IPS-11a (cell line): ENCODE measurements around the gene LRRC75A.

Source experiments
- H3K4me3 ChIP-seq: one replicate; pipeline ENCODE4 v1.5.1; 2013; ENCODE audit warnings: low read depth, low read length, control low read depth

LRRC75A gene

DNA sequence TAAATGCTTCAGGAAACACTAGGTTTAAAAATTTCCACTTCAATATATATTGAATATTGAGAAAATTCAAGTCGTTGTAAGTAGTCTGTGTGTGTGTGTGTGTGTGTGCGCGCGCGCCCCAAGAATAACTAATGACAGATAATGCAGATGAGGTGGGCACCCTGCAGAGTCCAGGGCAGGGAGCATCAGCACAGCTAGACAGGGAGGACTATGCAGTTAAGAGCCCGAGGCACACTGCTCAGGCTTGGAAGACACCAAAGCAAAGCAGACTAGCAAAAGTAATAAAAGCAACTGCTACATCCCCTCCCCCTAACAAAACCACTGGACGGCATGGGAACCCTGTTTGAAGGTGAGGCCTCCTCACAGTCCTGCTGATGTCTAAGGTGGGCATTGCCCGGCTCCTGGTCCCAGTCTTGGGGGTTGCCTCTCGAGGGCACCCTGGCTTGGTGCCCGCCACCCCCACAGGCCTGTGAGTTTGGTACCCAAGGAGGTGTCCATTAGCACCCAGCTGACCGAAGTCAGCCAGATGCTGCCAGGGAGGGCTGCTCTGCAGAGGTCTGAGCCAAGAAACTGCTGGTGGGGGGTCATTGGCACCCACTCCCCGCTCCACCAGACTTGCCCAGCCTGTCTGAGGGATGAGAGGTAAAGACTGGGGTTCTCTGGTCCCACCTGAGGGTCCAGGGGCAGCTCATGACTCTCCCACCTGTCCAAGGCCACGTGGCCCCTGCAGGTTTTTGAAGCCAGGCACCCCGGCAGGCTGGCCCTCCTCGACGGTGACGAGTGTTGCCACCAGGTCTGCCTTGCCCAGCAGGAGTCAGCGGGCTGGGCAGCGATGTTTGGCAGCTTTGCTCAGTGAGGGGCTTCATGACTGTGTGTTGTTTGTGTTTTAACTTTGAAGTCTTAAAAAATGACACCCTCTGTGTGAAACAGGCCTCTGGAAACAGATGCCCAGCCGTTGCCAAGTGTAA, 18.7 kb downstream of the LRRC75A start:
- no peak overlapping the region for H3K4me3 ChIP-seq

DNA sequence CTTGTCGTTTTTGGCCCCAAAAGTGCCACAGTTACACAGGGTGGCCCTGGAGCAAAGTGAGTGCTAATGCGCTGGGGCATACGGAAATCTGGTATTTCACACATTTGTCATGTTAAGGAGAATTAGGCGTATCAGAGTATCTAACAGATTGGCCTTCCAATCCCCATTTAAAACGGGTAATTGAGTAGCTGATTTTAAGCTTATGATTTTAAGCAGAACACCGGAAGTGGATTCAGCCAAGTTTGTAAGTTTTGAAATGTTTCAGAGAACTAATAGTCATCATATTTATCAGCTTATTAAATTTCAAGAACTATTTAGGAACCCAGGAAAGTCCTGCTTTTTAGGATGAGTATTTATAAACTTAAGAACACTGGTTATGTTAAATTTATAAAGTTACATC, 19.5 kb downstream of the LRRC75A start:
- H3K4me3 ChIP-seq: no peak overlapping the region

DNA sequence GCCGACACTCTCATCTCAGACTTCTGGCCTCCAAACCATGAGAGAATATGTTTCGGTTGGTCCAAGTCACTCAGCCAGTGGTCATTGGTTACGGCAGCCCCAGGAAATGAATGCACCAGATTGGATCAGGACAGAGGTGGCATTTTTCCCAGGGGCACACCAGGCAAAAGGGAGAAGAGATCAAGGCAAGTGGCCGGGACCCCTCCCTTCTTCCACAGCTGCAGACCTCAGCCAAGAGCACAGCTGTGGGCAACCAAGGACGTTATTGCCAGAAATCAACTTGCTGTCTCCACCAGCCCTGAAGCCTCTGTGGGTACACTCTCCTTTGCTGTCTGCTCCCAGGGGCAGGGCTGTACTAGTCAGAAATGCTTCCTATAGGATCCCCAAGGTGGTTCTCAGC, 20.7 kb downstream of the LRRC75A start:
- no peak overlapping the region for H3K4me3 ChIP-seq

DNA sequence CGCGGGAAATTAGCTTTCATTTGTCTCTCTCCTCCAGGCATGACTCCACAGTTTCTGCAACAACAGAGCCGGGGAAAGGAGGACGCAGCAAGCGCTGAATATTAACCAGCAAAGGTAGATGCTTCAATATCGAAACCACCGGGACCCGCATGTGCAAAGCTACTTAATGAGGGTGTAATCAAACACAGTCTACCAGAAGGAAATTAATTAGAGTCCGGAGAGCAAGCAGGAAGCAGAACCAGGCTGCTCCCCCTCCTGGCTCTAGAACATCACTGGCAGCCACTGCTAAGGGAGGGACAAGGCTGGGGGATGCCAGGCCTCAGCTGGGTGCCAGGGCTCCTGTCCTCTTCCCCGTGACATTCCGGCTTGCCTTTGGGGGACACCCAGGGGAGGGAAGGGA, 21.7 kb downstream of the LRRC75A start:
- no peak overlapping the region for H3K4me3 ChIP-seq

DNA sequence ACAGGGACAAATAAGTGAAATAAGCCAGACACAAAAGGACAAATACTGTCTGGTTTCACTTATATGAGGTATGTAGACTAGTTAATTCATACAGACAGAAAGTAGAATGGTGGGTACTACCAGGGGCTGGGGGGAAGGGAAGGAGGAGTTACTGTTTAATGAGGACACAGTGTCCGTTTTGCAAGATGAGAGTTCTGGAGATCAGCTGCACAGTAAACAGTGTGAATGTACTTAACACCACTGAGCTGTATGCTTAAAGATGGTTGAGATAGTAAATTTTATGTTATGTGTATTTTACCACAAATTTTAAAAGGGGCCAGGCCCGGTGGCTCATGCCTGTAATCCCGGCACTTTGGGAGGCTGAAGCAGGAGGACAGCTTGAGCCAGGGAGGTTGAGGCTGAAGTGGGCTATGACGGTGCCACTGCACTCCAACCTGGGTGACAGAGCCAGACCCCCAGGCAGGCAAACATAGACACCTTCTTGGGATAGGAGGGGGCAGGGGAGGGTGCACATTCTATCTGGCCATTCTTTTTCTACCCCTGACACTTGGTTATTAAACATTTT, 23.5 kb downstream of the LRRC75A start:
- no peak overlapping the region for H3K4me3 ChIP-seq

DNA sequence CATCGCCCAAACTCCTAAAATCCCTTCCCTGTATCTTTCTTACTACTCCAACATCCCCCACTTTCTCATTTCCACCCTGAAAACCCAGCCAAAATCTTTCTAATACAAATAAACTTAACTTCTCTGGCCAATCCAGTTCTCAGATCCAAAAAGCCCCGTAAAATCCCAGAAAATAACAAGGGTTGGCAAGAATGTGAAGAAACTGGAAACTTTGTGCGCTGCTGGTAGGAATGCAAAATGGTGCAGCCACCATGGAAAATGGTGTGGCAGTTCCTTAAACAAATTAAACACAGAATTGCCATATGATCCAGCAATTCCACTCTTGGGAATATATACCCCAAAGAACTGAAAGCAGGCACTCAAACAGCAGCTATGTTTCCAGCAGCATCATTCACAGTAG, 24.1 kb downstream of the LRRC75A start:
- no peak overlapping the region for H3K4me3 ChIP-seq

DNA sequence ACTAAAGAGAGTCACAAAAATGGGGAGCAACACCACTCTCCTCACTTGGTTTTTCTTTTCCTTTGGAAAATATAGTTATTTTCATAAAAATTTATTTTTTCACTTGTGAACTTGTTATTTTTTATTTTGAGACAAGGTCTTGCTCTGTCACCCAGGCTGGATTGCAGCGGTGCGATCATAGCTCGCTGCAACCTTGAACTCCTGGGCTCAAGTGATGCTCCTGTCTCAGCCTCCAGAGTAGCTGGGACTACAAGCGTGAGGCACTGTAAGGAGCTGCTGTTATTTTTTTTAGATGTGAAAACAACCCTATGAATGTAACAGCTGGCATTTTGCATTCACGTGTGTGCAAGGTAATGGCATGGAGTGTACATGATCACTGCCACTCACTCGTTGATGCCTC, 24.9 kb downstream of the LRRC75A start:
- no peak overlapping the region for H3K4me3 ChIP-seq

DNA sequence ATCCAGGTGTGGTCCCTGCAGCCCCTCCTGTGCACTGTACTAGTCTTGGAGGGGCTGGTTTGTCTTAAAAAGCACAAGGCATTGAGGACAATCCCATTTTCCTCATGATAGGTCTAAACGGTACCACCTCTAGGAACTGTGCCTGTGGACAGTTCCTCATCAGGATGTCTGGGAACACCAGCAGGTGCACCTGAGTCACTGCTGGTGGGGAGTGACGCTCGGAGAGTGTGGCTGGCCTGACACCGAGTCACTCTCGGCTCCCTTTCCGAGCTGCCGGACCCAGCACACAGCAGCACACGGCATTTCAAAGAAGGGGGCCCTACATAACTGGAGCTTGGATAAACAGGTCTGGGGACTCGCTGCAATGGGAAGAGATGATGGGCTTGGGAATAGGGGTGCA, 25.6 kb downstream of the LRRC75A start:
- H3K4me3 ChIP-seq: no peak overlapping the region

DNA sequence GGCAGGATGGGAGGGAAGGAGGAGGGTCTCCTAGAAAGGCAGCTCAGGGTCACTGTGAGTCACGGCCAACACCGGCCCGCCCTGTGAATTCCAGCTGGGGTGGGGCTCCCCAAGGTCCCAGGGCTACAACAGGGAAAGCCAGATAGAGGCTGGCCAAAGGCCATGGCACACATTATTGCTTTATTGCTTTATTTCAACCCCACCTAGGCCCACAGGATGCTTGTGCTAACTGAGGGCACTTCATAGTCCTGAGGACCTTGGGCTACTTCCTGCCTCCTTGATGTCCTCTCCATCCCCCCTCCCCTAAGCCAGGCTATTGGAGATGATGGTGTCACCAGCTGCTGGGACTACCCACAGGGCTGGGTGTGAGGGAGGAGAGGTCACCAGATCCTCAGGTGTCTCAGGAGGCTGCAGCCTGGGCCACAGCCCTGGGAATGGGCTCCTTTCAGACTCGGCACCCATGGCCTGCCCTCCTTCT, 26.1 kb downstream of the LRRC75A start:
- H3K4me3 ChIP-seq: no peak overlapping the region

DNA sequence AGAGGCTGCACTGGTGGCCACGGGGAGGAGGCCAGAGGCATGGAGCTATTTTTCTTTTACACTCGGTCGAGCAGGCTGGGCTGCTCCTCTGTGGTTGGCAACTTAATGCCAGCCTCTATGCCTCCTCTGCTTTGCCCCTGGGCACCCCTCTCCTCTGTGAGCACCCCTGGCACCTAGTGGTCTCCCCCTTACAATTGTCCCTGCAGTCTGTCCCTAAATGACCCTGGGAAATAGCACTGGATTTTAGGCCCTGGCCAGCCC, 27.0 kb downstream of the LRRC75A start:
- no peak overlapping the region for H3K4me3 ChIP-seq

DNA sequence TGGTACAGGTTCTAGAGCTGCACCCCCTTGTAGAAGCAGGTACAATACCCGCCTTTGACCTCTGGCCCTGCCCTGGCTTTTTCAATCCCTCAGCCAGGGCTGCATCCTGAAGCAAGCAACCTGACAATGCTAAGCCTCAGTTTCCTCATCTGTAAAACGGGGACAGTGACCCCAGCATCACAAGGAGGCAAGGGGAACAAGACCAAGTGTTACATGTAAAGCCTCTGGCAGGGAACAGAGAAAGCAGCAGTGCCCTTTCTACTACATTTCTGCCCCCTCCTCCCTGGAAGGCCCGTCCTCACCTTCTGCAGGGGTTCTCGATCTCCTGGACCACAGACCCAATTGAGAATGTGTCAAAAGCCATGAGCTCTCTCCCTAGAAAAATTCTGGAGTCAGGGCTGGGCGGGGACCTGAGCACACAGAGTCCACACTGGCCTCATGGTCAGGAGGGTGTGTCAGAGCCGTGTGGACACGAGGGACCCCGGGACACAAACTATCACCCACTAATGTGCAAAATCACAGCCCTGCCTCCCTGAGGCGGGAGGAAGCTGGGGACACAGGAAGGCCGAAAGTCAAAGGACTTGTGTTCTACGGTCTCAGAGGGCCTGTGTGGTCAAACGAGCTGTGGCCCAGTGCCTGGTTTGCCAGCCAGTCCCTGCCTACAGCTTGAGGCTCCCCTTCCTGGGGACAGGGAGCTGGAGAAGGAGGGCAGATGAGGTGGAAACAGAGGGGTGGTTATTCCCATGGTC, 27.5 kb downstream of the LRRC75A start:
- no peak overlapping the region for H3K4me3 ChIP-seq

DNA sequence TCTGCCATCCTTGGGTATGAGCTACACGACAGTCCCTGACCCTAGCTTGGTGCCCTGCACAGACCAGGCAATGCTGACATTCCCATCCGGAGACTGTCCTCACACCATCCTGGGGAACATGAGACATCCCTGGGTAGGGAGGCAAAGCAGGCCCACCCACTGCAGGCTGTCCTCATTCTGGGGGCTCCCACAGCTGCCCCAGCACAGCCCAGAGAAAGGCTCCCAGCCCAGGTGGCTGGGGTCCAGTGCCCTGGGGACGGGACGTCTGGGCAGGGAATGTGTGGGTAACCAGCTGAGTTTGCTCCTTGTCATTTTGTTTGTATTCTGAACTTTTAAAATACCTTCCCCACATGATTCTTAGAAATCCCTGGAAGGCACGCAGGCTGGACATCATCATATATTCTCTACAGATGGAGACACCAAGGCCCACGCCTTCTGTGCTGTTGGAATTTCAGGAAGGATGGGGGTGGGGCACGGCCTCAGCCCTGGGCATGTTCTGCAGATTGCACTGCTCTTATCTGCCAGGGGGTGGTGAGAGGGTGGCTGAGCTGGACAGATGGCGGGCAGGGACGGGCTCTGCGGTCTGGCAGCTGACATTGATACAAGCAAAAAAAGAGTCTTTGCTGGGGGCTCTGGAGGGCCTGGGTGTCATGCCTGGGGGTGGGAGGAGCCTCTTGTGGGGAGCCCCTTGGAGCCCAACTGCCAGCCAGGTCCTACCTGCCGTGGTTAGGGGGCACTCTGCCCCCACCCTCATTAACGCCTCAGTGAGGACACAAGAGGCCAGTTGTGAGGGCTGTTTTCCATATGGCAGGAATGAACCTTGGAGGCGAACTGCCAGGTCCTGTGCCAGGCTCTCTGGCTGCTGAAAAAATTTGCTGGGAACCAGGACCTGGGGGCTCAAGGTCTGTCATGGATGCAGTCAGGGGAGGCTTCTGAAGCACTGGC, 28.4 kb downstream of the LRRC75A start:
- H3K4me3 ChIP-seq: no peak overlapping the region

DNA sequence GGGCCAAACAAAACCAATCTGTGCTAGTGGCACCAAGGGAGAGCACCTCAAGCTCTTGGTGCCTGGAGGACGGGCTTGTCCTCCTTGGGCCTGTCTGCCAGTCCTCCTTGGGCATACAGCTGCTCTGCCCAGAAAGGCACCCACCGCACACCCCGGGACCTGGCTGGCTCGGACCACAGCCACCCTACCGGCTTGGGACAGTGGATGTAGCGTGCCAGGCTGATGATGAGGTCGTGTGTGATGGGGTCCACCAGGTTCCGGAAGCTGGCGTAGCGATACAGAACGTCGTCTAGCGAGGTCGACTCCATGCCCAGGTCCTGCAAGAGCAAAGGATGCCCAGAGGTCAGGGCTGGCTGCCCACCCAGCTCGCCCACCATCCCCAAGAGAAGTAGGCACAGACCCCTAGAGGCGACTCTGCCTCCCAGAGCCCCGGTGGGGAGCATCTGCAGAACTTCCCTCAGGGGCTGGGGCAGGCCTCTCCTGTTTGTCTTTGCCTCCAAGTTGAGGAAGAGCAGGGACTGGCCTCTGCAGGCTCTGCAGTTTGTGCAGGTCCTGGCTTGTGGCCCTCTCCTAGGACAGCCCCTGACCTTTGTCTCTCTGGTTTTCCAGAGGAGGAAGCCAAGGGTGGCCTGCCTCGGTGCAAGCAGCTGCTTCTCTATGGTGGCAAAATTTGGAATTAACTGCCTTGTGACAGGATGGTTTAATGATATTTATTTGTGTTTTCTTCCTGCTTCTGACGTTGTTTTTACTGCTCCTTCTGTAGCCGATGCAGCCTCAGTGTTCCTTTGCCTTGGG, 29.7 kb downstream of the LRRC75A start:
- no peak overlapping the region for H3K4me3 ChIP-seq

DNA sequence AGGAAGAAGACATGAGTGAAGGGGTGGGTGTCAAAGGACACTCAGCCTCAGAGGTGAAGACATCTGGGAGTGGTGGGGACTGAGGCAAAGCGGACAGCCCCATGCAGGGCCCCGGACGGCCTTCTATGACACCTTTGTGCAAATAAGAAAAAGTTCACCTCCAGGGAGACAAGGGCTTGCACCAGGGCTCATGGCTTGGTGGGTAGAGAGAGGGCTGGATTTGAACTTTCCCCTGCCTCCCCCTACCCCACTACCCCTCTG, 30.5 kb downstream of the LRRC75A start:
- H3K4me3 ChIP-seq: no peak overlapping the region

DNA sequence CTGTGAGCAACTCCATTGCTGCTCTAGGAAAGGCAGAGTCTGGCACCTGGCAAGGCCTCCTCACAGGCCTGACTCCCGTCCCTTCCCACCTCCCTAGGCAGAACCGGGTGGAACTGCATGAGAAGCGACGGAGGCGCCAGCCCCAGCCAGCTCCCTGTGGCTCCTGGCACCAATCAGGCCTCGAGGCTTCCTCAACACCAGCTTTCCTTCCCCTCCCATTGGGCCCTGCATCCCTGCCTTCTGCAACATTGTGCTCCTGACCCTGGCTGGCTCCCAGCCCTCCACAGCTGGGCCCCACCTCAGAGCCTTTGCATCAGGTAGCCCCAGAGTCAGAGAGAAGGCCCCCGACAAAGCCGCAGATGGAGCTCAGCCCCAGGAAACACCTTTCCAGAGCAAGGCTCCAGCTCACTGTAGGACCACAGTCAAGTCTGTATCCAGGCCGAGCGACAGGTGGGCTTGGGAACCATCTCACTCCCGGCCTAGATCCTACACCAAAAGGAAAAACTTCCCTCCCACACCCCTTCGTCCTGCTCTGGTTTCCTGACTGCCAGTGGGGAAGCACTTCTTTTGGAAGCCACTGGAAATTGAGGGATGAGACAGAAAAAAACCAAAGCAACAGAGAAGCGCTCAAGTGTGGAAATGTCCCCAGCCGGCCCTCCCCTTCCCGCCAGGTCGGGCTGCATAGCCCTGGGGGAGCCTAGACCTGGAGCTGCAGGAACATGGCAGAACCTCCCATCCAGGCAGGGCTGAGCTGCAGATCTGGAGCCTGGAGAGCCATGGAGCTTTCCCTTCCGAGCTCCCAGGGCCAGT, 31.0 kb downstream of the LRRC75A start:
- H3K4me3 ChIP-seq: no peak overlapping the region

DNA sequence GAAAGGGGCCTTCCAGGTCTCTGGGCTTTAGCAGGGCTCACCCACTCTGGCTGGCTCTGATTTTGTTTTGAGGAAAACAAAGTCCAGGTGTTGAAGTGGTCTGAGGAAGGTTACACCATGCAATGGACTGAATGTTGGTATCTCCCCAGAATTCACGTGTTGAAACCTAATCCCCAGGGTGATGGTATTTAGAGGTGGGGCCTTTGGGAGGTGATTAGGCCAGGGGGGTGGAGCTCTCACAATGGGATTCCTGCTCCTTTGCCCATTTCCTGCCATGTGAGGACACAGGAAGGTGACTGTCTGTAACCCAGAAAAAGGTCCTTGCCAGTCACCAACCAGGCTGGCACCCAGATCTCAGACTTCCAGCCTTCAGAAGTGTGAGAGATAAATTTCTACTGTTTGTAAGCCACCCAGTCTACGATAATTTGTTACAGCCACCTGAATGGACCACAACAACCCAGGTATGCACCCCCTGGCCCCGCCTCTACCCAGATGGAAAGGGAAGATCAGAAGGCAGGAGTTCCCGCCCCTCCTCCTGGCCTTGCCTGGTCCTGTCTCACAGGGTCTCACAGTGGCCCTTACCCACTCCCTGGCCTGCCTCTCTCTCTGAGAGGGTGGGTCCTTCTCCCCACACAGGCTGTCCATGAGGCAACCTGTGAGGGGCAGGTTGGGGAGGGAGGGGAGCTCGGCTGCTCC, 32.0 kb downstream of the LRRC75A start:
- no peak overlapping the region for H3K4me3 ChIP-seq

DNA sequence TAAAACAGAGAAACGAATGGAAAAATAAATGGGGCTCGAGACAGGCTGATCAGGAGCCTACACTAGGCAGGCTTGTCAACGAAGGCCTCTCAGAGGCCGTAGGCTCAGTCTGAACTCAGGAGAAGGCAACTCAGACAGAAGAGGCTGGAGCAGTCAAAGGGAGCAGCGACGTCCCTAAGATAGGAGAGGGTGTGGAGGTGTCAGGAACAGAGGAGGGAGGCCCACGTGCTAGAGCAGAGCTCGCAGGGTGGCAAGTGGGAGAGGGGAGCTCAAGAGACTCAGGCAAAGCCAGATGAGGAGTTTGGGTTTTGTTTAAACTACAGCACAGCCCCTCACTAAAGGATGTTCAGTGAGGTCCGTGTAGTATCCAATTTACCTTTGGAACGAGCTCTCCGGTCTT, 32.7 kb downstream of the LRRC75A start:
- H3K4me3 ChIP-seq: no peak overlapping the region

DNA sequence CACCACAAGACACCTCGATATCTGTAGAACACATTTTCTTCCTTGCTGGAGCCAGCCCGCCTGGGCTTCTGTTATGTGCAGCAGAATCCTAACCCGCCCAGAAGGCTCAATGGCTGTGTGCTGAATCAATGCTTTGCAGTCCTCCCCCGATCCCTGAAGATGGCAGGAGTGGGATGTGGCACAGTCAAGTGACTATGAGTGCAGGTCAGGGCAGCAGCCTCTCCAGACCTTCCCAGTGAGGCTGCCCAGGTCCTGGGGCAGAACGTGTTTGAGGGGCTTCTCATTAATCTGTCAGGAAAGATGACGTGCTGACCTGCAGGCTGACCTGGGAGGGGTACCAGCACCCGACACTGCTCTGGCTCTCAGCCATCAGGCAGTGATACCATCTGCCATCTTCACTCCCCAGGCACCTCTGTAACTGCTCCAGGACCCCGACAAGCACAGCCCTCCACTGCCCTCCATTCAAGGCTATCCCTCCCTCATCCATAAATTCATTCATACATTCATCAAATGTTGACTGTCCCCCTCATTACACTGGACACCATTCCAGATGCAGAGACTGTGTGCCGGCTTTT, 35.2 kb downstream of the LRRC75A start:
- no peak overlapping the region for H3K4me3 ChIP-seq
